Neural progenitor cell (in vitro differentiated cells): ENCODE measurements around the gene CHIT1. TPM values are rescaled to one million over a fixed set of nuclear protein-coding genes. Genes with fewer than 3 reads are reported as not detected.

Experiments used
- DNase-seq: peaks from one replicate; pipeline ENCODE4 v3.0.0-alpha.2; 2016; ENCODE audit warnings: low spot score
- H2AFZ ChIP-seq: fragments of 200-600 bp; sonication (generic); replicated peaks from 2 replicates; pipeline ENCODE4 v1.6.1; 2016; ENCODE audit warnings: antibody characterized with exemption
- H3F3A ChIP-seq: fragments of 200-600 bp; sonication (generic); 2 replicates; pipeline ENCODE4 v1.6.1; 2016; ENCODE audit warnings: antibody characterized with exemption, low read depth
- H3K27ac ChIP-seq: fragments of 200-600 bp; sonication (generic); 2 replicates; pipeline ENCODE4 v1.5.1; 2016; ENCODE audit warnings: mild to moderate bottlenecking
- H3K27me3 ChIP-seq: fragments of 200-600 bp; sonication (generic); 2 replicates; pipeline ENCODE4 v1.6.1; 2016; ENCODE audit warnings: mild to moderate bottlenecking, moderate library complexity
- H3K36me3 ChIP-seq: fragments of 200-600 bp; sonication (generic); 2 replicates; pipeline ENCODE4 v1.5.1; 2016
- H3K4me1 ChIP-seq: fragments of 200-600 bp; sonication (generic); 2 replicates; pipeline ENCODE4 v1.6.1; 2016; ENCODE audit warnings: mixed run types
- H3K4me2 ChIP-seq: fragments of 200-600 bp; sonication (generic); 2 replicates; pipeline ENCODE4 v1.6.1; 2016
- H3K4me3 ChIP-seq: fragments of 200-600 bp; sonication (generic); 2 replicates; pipeline ENCODE4 v1.5.1; 2016
- H3K79me2 ChIP-seq: fragments of 200-600 bp; sonication (generic); 2 replicates; pipeline ENCODE4 v1.6.1; 2016; ENCODE audit warnings: low read depth
- H3K9ac ChIP-seq: fragments of 200-600 bp; sonication (generic); 2 replicates; pipeline ENCODE4 v1.6.1; 2016
- H3K9me3 ChIP-seq: fragments of 200-600 bp; sonication (generic); 2 replicates; pipeline ENCODE4 v1.5.1; 2016; ENCODE audit warnings: low read depth
- H4K20me1 ChIP-seq: fragments of 200-600 bp; sonication (generic); 2 replicates; pipeline ENCODE4 v1.6.1; 2016; ENCODE audit warnings: low read depth
- H3K27ac Mint-ChIP-seq: 3 replicates; pipeline ENCODE4 v1.8.0; 2021; ENCODE audit warnings: mixed read lengths
- H3K27me3 Mint-ChIP-seq: 2 replicates; pipeline ENCODE4 v1.8.0; 2022; ENCODE audit warnings: low read depth, mild to moderate bottlenecking, inconsistent platforms, moderate library complexity, mixed read lengths; ENCODE audit not compliant: insufficient read depth
- H3K36me3 Mint-ChIP-seq: 3 replicates; pipeline ENCODE4 v1.8.0; 2021; ENCODE audit warnings: mixed read lengths
- H3K4me1 Mint-ChIP-seq: 3 replicates; pipeline ENCODE4 v1.8.0; 2021; ENCODE audit warnings: mixed read lengths
- H3K4me3 Mint-ChIP-seq: 3 replicates; pipeline ENCODE4 v1.8.0; 2021; ENCODE audit warnings: mild to moderate bottlenecking, moderate library complexity, mixed read lengths
- H3K9me3 Mint-ChIP-seq: 3 replicates; pipeline ENCODE4 v1.8.0; 2020; ENCODE audit warnings: mixed read lengths
- CTCF ChIP-seq: fragments of 200-600 bp; sonication (generic); IDR thresholded peaks from 2 replicates; pipeline ENCODE4 v1.5.1; 2017; ENCODE audit warnings: antibody characterized with exemption, mild to moderate bottlenecking
- EZH2 ChIP-seq: fragments of 200-600 bp; sonication (generic); IDR thresholded peaks from 2 replicates; pipeline ENCODE4 v1.6.1; 2017; ENCODE audit warnings: antibody characterized with exemption, mild to moderate bottlenecking, moderate library complexity
- EZH2phosphoT487 ChIP-seq: fragments of 200-600 bp; sonication (generic); IDR thresholded peaks from 2 replicates; pipeline ENCODE4 v1.6.1; 2017; ENCODE audit warnings: antibody characterized with exemption
- total RNA-seq: library from RNA; depleted of rRNA; stranded (reverse); fragments of >200 nt; gene quantifications from 2 replicates; pipeline ENCODE4 v1.2.3, GENCODE V29; 2015; ENCODE audit warnings: low replicate concordance

CHIT1 gene
- total RNA-seq, 1 donor from 2014 or later = 0.11 TPM

GRCh38 chr1:203184467-203184866 lies 45.0 kb downstream of the CHIT1 start:
- Histone ChIP-seq H3K79me2 (no peaks in the 10 kb centered on the region), H3K9ac (no peak overlapping the region), H3F3A (peaks cover 24% of the 10 kb centered on the region), H3K36me3 (no peaks in the 10 kb centered on the region), H3K9me3 (no peaks in the 10 kb centered on the region), H4K20me1 (no peaks in the 10 kb centered on the region), H3K4me2 (no peak overlapping the region), H3K4me3 (no peak overlapping the region), H3K4me1 (peaks cover 49% of the 10 kb centered on the region), H2AFZ (no peak overlapping the region), H3K27me3 (no peaks in the 10 kb centered on the region), H3K27ac (no peak overlapping the region)
- Mint-ChIP-seq H3K4me1 (peaks cover 57% of the 10 kb centered on the region), H3K36me3 (no peaks in the 10 kb centered on the region), H3K4me3 (no peak overlapping the region), H3K9me3 (no peaks in the 10 kb centered on the region), H3K27me3 (peaks cover 8% of the 10 kb centered on the region), H3K27ac (no peak overlapping the region)
- no peak for DNase-seq
- TF ChIP-seq EZH2phosphoT487 = no peak
- no peak for TF ChIP-seq CTCF
- no peak for TF ChIP-seq EZH2

GRCh38 chr1:203183828-203184227 lies 45.6 kb downstream of the CHIT1 start:
- no peak overlapping the region for H3K27ac ChIP-seq
- H3K9me3 ChIP-seq = no peaks in the 10 kb centered on the region
- H3K79me2 ChIP-seq = no peaks in the 10 kb centered on the region
- Mint-ChIP-seq H3K36me3 (no peaks in the 10 kb centered on the region), H3K9me3 (no peaks in the 10 kb centered on the region), H3K27ac (no peak overlapping the region), H3K27me3 (peaks cover 10% of the 10 kb centered on the region), H3K4me3 (no peak overlapping the region), H3K4me1 (peaks cover 63% of the 10 kb centered on the region)
- no peaks in the 10 kb centered on the region for H3K36me3 ChIP-seq
- peaks cover 24% of the 10 kb centered on the region for H3F3A ChIP-seq
- H3K9ac ChIP-seq = no peak overlapping the region
- H3K4me2 ChIP-seq = no peak overlapping the region
- DNase-seq = no peak
- peaks cover 55% of the 10 kb centered on the region for H3K4me1 ChIP-seq
- no peak overlapping the region for H2AFZ ChIP-seq
- no peaks in the 10 kb centered on the region for H3K27me3 ChIP-seq
- H4K20me1 ChIP-seq = no peaks in the 10 kb centered on the region
- H3K4me3 ChIP-seq = no peak overlapping the region
- TF ChIP-seq EZH2phosphoT487 (no peak), EZH2 (no peak), CTCF (no peak)

GRCh38 chr1:203182387-203182953 lies 47.0 kb downstream of the CHIT1 start:
- Mint-ChIP-seq H3K4me3 (no peak overlapping the region), H3K4me1 (peaks cover 65% of the 10 kb centered on the region), H3K36me3 (no peaks in the 10 kb centered on the region), H3K9me3 (no peaks in the 10 kb centered on the region), H3K27ac (peak overlapping the region; percentile 29), H3K27me3 (peaks cover 14% of the 10 kb centered on the region)
- no peaks in the 10 kb centered on the region for H3K9me3 ChIP-seq
- H3K9ac ChIP-seq = no peak overlapping the region
- H3K27ac ChIP-seq = peak overlapping the region; percentile 86
- peaks cover 63% of the 10 kb centered on the region for H3K4me1 ChIP-seq
- no peak for DNase-seq
- TF ChIP-seq CTCF = no peak
- TF ChIP-seq EZH2 = no peak
- no peak for TF ChIP-seq EZH2phosphoT487
- peaks cover 34% of the 10 kb centered on the region for H3F3A ChIP-seq
- H4K20me1 ChIP-seq = no peaks in the 10 kb centered on the region
- H3K4me2 ChIP-seq = no peak overlapping the region
- no peaks in the 10 kb centered on the region for H3K27me3 ChIP-seq
- no peak overlapping the region for H2AFZ ChIP-seq
- H3K36me3 ChIP-seq = no peaks in the 10 kb centered on the region
- no peak overlapping the region for H3K4me3 ChIP-seq
- no peaks in the 10 kb centered on the region for H3K79me2 ChIP-seq
